Measurements from ENCODE around the gene PRPF19.
A peak's percentile ranks its signal among the peaks of the same experiment; 100 is the strongest.

PRPF19 gene

GRCh38 chr11:60855726-60856633, 50.4 kb downstream of the PRPF19 start, which contains the start of gene PTGDR2:
Gene PTGDR2 (minus strand): TSS chr11:60855950. CDS start chr11:60853722, 2,228 bp downstream.
- no peak for DNase-seq

- no peak for DNase-seq
Measured at GRCh38 chr11:60854847-60855725, 51.3 kb downstream of the PRPF19 start.

- no peak for DNase-seq
Measured at GRCh38 chr11:60854140-60854846, 52.1 kb downstream of the PRPF19 start.

- DNase-seq: no peak
Measured at GRCh38 chr11:60852982-60853950, 53.1 kb downstream of the PRPF19 start.

GRCh38 chr11:60852117-60852981, 54.0 kb downstream of the PRPF19 start:
- DNase-seq: no peak

GRCh38 chr11:60851327-60852104, 54.9 kb downstream of the PRPF19 start:
- no peak for DNase-seq

GRCh38 chr11:60849641-60850520, 56.5 kb downstream of the PRPF19 start:
- DNase-seq: no peak

- no peak for DNase-seq
Measured at GRCh38 chr11:60848714-60849151, 57.7 kb downstream of the PRPF19 start.

- no peak for DNase-seq
Measured at GRCh38 chr11:60847896-60848295, 58.5 kb downstream of the PRPF19 start.

GRCh38 chr11:60847281-60847680, 59.1 kb downstream of the PRPF19 start:
- DNase-seq: no peak

GRCh38 chr11:60845338-60845737, 61.0 kb downstream of the PRPF19 start:
- no peak for DNase-seq

- DNase-seq: no peak
Measured at GRCh38 chr11:60844870-60845221, 61.5 kb downstream of the PRPF19 start.

- DNase-seq: no peak
Measured at GRCh38 chr11:60844045-60844869, 62.1 kb downstream of the PRPF19 start.

GRCh38 chr11:60842668-60843600, 63.5 kb downstream of the PRPF19 start:
- DNase-seq: no peak

GRCh38 chr11:60841797-60842667, 64.4 kb downstream of the PRPF19 start, which contains the start of gene CCDC86:
Gene CCDC86 (plus strand): TSS chr11:60842113. CDS start chr11:60842125, 12 bp downstream.
- DNase-seq: peak; percentile 85 to 88
